ENCODE results near the gene PLXNA1.

PLXNA1 gene

DNA sequence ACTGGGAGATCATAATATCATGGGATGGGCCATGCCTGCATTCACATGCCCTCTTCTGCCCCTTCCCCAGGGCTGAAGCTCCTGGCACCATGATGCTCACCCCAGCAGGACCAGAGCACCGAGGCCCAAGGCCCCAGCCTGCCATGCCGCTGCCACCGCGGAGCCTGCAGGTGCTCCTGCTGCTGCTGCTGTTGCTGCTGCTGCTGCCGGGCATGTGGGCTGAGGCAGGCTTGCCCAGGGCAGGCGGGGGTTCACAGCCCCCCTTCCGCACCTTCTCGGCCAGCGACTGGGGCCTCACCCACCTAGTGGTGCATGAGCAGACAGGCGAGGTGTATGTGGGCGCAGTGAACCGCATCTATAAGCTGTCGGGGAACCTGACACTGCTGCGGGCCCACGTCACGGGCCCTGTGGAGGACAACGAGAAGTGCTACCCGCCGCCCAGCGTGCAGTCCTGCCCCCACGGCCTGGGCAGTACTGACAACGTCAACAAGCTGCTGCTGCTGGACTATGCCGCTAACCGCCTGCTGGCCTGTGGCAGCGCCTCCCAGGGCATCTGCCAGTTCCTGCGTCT is 5.6 kb downstream of the PLXNA1 start:
- DNase-seq, result no peak

DNA sequence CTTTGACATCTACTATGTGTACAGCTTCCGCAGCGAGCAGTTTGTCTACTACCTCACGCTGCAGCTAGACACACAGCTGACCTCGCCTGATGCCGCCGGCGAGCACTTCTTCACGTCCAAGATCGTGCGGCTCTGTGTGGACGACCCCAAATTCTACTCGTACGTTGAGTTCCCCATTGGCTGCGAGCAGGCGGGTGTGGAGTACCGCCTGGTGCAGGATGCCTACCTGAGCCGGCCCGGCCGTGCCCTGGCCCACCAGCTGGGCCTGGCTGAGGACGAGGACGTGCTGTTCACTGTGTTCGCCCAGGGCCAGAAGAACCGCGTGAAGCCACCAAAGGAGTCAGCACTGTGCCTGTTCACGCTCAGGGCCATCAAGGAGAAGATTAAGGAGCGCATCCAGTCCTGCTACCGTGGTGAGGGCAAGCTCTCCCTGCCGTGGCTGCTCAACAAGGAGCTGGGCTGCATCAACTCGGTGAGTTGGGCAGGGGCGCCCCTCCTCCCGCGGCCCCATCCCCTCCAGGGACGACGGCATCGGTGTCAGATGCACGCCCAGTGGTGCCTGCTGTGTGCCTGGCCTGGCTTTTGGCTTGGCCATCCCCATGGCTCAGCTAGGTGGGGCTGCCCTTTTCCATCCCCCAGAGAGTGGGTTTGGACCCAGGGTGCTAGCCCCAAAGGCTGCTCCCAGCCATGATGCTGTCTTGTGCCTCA is 6.6 kb downstream of the PLXNA1 start:
- no peak for DNase-seq

DNA sequence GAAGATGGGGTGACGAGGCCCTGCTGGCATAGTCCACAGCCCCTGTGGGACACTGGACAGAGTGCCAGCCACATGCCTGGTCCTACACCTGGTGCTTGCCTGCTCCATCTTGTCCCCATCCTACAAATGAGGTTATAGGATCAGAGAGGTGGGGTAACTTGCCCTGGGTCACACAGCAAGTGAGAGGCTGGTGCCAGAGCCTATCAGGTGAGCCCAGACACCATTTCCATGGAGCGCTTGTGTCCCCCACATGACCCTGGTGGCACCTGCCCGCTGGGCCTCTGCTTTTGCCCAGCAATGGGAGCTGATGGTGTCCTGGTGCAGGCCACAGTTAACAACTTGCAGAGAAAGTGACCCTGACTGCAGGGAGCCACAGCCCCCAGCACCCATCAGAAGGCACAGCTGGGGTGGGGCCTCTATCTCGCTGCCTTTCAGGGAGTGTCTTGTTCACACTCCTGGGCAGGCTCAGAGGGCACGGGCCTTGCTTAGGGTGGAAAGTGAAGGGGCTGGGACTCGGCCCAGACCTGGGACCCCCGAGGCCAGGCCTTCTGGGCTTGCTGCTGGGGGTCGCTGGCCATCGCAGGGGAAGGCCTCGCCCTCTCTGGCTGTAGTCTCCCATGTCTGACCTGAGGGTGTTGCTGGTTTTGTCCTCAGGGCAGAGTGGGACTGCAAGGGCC is 7.2 kb downstream of the PLXNA1 start:
- DNase-seq, result no peak

DNA sequence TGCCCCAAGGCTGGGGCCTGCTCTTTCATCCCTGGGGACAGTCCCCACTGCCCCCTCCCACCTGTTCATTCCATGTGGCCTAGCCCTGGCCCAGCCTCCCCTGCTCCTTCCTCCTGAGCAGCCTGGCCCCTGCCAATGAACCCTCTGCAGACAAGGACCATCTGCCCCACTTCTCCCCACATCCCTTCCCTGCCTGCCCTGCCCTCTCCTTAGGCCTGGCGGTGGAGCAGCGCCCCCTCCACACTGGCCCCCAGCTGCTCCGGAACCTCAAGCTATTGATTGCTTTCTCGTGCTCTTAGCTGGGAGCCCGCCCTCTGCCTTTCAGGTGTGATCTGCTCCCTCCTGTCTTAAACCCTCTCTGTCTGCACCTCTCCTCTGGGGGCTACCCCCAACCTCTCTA is 8.0 kb downstream of the PLXNA1 start:
- DNase-seq, result no peak

DNA sequence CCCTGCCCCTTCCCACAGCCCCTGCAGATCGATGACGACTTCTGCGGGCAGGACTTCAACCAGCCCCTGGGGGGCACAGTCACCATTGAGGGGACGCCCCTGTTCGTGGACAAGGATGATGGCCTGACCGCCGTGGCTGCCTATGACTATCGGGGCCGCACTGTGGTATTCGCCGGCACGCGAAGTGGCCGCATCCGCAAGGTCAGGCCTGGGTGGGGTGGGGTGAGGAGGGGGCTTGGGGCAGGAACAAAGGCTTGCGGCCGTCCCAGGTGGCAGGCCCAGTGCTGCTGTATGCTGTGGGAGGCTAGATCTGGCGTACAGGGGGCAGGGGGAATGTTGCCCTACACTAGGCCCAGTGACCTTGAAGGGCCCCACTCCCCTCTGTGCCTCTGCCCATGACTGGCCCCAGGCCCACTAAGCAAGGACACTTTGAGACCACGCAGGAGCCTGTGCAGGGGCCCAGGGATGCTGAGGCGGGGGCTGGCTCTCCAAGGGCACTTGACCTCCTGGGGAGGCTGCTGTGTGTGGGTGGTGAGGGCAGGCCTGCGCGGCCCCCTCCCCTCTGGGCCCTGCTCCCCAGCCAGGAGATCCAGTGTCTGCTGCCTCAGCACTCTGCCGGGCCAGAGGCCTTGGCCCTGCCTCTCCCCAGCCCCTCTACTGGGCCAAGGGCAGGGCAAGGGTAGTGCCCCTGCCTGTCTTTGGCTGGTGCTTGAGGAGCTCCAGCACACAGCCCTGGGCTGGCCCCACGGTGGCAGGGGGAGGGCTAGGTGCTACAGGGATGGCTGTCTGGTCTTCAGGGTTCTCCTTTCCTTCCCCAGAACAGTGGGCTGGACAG is 8.7 kb downstream of the PLXNA1 start:
- no peak for DNase-seq

DNA sequence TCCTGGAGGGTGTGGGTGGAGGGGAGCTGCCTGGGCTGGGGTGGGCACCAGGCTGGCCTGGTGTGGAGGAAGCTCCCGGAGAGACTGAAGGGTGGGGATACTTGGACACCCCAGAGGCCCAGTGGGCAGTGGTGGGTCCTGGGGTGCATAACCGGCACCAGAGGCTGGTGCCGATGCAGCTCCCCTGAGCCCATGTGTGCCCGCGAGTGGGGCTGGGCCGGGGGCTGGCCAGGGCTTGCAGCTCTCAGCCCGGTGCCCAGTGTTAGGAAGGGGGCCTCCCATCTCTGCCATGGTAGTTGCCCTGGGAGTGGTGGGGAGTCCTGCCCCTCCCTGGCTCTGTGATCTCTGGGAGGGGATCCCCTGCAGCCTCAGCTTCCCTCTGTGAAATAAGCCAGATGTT is 9.3 kb downstream of the PLXNA1 start:
- DNase-seq, result no peak

DNA sequence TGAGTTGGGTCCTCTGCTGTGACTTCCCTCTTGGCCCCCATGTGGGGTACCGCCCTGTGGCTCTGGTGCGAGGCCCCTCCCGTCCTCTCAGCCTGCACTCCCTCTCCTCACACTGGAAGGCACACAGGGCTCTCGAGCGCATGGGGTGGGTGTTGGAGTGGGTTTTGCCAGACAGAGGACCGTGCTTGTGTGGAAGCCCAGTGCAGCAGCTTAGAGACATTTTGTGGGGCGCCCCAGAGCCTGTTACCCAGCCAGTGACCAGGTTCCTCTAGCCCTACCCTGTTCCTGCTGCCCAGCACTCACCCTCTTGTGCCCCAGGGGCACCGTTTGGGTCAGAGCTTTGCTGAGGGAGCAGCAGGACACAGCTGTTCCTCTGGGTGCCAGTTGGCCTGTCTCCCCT is 9.9 kb downstream of the PLXNA1 start:
- DNase-seq, result no peak

DNA sequence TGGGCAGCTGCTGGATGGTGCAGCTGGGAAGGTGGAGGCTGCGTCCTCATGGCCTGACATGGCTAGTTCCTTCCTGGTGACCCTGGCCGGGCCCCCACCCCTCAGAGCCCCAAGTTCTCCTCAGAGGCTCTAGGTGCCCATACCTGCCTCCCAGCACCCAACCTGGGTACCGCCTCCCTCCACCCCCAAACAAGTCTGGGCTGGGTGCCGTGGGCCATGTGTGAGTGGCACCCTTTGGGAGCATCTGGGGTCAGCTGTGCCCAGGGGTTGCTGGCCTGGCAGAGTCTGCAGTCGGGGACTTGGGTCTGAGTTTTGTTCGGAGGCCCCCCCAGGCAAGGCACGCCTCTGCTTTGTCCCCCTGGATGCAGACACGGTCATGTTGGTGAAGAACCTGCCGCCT is 10.5 kb downstream of the PLXNA1 start:
- DNase-seq, result no peak

DNA sequence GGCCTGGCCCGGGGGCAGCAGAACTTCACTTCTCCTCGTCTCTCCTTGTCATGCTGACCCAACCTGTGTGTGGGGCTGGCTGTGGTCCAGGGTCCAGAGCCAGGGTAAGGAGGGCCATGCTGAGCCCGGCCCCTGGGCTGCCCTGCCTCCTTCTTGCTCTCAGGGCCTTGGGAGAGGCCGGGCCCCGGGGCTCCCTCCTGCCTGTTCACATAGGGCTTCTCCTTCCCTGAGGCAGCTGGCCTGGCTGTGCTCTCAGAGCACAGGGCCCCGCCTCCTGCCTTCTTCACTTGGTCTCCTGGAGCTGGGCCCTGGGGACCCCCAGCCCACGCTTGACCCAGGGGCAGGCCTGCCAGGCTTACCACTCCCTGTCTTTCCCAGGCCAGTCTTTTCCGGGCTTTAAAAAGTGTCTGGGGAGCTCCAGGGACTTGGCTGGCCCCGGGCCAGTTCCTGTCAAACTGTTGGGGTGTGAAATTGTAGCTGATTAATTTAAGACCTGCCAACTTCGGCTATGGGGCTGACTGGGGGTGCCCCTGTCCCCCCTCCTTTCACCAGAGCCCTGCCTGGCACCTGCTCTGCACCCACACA is 11.8 kb downstream of the PLXNA1 start:
- DNase-seq, result no peak

DNA sequence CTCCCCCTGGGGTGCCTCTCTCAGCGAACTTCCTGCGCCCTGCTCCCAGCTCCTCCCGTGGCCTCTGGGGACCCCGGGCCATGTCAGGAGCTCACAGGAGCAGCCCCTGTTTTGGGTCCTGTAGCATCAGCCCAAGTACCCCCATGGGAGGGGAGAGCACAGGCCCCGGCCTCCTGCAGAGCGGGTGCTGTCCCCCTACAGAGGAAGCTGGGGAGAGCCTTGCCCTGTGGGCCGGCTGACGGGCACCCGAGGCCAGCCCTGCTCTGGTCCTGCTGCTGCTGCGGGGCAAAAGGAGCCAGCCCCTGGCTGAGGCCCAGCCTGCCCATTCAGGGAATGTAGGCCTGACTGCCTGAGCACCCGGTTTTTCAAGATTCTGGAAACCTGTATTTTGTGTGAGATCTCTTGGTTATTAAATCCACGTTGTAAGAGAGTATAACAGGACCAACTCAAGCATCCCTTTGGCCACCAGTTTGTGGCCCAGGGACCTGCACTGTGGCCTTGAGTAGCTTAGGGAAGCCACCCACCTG is 12.4 kb downstream of the PLXNA1 start:
- no peak for DNase-seq

DNA sequence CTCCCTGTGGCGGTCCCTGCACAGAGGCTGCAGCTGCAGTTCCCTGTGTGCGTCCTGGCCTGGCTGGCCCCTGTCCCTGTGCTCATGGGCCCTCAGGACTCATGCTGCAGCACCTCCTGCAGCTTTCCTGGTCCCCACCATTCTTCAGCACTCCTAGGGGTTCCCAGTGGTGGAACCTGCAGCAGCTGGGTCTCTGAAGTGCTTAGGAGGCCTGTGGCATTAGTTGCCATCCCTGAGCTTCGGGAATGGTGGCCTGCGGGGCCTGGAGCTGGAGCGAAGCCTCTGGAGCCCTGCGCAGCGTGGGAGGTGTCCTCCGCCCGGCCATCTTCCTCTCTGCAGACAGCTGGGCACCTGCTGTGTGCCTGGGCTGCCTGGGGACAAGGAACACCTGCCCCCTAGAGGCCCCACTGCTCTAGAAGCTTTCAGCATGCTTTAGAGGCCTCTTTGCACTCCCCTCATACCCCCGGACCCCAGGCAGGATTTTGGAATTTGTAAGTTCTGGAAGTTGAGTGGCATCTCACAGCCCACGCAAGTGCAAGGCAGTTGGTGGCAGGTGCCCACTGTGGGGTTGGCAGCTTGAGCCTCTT is 13.1 kb downstream of the PLXNA1 start:
- DNase-seq, result no peak

DNA sequence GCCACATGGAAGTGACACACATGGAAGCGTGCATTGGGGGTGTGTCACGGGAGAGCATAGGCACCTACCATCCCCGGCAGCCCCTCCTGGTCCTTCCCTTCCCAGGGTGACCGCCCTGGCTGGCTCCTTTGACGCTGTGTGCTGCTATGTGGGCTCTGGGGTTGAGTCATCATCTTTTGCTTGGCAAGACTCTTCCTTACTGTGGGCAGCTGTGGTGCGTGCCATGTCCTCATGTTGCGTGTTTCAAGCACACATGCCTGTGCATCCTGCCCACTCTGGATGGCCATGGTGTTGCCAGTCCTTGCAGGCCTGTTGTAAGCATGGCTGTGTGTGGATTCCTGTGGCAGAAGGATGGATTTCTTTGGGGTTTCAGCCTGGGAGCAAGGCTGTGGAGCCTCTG is 14.0 kb downstream of the PLXNA1 start:
- DNase-seq, result no peak

DNA sequence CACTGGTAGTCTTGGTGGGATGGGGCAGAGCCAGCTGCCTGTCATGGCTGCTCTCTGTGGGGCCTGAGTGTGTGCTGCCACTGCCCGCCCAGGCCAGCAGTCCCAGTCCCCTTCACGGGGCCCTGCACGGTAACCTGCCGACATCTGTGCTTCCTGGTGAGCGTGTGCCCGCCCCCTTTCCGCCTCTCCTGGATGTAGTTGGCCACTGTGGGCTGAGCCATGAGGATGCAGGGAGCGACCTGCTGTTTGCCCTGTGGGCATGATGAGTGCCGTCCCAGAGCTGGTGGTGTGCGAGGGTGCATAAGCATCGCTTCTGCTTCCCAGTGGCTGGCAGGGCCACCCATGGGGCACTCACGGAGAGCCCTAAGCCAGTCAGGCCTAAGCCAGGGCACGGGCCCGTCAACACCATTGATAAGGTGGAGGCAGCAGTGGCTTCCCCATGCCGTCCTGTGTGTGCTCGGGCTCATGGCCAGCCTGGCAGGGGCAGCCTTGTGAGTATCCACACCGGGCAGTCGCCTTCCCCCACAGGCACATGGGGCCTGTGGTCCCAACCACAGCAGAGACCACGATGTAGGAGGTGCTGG is 14.6 kb downstream of the PLXNA1 start:
- DNase-seq, result no peak

DNA sequence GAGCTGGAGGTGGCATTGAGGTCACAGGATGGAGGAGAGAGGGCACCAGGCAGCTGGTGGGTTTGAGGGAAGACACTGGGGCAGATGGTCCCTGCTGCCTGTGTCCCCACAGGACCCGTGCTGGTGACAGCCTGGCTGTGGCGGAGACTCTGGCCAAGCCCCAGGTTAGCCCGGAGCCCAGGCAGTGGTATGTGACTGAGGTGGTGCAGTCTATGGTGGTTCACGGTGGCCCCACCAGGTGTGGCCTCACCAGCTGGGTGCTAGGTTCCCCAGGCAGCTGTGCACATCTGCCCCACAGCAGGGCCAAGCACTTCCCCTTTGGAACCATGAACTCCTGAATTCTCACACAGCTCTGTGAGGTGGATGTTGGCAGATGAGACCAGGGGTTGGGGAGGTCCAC is 15.4 kb downstream of the PLXNA1 start:
- DNase-seq, result no peak

DNA sequence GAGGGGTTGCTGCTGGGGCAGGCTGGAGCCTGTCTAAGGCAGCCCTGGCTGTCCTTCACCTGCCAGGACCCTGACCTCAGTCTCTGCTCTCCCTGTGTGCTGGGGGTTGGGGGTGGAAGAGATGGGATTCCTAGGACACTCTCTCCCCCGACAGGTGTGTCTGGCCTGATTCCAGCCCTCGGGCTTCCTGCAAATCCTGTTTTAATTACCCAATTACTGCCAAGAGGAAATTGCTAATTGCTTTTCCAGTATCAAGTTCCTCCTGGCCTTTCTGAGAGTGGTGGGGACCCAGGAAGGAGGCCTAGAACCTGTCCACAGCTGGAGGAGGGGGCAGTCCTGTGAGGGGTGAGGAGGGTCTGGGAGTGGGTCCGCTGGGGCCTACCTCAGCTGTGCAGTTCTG is 15.8 kb downstream of the PLXNA1 start:
- no peak for DNase-seq

DNA sequence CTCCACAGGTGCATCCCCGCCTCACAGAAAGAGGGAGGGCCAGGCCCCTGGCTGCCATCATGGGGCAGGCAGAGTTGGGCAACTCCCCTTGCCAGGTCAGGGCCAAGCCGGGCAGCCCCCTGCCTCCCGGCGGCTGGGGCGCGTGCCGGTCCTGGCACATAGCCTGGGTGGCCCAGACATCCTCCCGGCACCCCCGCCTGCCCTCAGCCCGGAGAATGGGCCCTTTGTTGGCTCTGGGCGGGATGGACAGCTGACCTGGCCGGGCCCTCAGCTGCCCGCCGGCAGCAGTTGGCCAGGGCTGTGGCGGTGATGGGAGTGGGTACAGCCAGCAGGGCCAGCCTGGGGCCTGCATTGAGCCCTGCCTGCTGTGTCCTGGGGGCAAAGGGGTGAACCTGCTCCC is 16.5 kb downstream of the PLXNA1 start:
- DNase-seq, result no peak

DNA sequence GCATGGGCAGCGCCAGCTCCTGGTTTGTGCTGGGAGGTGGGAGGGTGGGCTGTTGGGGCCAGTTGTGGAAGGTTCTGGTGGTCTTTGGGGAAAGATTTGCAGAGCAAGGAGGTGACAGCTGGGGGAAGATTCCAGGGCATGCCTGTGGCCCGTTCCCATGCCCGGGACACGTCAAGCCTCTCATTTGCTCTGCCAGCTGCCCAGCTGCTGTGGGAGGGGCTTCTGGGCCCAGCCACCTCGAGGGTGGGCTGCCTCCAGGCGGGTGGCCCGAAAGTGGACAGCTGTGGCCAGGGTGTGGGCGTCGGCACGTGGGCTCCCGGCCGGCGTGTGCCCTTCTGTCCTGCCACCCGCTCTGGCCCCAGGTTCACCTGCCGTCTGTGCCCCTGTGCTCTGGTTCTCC is 17.2 kb downstream of the PLXNA1 start:
- DNase-seq, result peak; percentile 80

DNA sequence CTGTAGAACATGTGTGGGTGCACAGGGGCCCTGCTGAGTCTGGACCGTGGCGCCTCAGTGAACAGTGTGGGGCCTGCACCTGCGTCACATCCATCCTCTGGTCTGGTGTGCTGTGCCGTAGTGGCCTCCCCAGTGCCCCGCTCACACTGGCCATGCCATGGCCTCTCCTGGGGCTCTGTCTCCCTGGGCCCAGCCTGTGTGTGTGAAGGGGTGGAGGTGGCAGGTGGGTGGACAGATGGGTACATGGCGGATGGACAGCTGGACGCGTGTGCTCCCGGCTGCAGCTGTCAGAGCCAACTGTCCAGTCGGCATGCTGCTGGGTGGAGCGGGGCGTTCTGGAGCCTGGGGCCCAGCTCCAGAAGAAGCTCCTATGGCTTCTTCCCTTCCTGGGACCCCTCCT is 17.8 kb downstream of the PLXNA1 start:
- DNase-seq, result peak; percentile 46

DNA sequence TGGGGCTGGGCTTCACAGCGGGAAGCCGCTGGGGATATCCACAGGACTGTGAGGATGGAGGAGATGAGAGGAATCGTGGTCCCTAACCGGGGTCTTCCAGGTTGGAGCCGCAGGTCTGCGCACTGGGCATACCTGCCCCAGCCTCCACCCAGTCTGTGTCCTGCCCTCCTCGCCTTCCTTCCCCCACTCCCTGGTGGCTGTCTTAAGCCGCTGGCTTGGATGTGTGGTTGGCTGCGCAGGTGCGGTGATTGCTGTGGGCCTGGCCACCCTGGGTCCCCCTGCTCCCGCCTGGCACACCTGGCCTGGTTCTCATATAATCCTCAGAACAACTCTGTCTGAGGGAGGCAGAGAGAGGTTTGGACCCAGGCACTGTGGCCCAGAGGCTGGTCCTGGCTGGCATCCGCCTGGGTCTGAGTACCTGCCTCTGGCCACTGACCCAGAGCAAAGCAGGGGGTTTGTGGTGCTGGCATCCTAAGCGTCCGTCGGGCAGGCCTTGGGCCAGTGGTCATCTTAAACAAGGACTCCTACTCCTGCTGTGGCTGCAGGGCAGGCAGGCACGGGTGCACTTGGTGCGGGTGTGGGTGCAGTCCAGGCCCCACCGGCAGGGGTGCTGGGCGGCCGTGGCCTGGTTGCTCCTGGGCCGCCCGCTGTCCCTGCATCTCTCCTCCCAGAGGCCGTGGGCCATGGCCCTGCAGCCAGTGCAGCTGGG is 18.7 kb downstream of the PLXNA1 start:
- DNase-seq, result no peak

DNA sequence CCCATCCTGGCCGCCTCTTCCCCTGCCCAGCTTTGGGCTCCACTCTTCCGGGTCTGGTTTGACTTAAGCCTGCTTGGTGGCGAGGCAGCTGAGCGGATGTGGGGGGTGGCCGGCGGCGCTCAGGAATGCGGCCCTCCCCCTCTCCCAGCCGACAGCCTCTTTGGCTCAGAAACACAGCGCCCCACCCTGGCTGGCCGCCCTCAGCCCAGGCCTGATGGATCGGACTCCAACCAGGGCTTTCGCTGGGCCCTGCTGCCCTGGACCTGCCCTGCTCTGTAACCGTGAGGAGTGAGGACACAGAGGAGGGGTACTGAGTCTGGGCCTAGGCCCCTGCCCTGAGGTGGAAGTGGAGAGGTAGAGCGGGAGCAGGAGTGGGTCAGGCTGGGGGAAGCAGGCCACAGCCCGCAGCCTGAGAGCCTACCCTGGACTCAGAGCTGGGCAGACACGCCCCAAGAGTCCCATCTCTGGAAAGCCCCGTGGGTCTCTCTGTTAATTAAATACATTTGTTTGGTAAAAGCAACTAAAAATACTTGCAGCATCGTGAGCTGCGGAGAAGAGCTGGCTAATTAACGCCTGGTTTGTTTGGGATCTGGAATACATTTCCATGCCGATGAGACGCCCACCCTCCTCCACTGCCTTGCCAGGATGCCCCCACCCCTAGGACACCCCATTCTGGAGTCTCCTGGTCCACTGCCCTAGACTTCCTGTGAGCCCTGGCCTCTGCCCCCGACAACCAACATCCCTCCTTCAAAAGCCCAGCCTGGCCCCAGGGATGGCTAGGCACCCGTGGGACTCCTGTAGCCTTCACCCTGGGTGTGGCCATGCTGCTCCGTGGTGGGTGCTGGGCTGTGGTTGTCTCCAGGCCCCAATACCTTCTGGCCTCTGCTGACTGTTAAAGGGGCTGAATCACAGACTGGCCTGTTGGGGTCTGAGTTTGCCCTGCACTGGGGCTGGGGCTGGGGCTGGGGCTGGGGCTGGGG is 19.6 kb downstream of the PLXNA1 start:
- peak; percentile 93 for DNase-seq

All from femur (tissue), 1 donor.